ENCODE measurements around the gene GGN. TPM values are rescaled to one million over a fixed set of nuclear protein-coding genes. Genes with fewer than 3 reads are reported as not detected.
"Not testable (repeated sequence)": the region's sequence is repeated elsewhere in the genome, so short reads cannot be mapped to it uniquely, and the experiment has no call there.

GGN gene, protein sequence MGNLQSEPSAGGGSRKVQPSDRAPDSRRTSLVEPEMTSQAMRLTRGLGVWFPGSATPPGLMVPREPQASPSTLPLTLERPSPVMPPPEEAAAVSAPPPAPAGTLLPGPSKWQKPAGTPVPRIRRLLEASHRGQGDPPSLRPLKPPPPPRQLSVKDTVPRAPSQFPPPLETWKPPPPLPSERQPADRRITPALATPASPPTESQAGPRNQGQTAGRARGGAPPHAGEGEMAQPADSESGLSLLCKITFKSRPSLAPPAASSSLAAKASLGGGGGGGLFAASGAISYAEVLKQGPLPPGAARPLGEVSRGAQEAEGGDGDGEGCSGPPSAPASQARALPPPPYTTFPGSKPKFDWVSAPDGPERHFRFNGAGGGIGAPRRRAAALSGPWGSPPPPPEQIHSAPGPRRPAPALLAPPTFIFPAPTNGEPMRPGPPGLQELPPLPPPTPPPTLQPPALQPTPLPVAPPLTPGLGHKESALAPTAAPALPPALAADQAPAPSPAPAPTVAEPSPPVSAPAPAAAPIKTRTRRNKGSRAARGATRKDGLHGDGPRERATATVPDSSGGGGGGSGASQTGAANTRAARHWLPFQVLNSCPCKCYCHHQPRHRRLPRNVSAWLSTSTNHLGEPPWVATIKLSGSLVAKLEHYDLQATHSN
- under 1 TPM in 1 of 2 experiments, not detected in 1; 0.14 TPM for total RNA-seq

DNA sequence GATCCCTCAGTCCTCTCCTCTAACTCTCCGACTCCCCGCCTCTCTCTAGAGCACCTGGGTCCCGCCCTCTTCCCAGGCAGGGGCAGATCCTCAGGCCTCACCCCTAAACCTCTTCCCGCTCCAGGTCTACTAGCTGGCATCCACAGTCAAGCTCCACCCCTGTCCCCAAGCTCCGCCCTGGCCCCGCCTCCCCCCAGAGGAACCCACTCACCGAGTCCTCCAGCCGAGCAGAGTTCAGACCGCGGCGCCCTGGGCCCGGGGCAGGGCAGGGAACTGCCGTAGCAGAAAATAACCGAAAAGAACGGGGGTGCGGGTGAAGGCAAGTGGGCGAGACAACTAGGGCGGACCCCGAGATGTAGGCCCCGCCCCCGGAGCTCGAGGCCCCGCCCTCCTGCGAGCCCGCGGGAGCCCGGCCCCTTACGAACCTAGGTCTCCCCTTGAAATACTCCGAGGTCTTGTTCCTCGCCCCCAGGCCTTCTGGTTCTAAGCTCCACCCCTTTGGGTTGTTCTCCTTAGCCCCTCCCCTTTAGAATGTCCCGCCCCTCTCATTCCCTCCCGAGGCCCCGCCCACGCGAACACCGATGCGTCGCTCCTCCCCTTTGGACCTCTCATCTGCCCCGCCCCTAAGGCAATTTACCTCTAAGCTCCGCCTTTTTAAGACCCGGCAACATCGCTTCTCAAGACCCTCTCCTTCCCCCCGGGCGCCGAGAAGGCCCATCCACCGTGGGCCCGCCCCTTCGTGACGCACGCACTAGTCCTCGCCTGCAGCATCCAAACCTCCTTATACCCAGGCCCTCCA lies at the start of gene GGN:
Gene GGN (minus strand): TSS at position 485 of the 799 bp plus-strand sequence. CDS start 773 bp downstream, outside the sequence.
- Mint-ChIP-seq H3K9me3 (no peaks in the 10 kb centered on the region), H3K4me3 (peak within 1 kb of the TSS; percentile 80), H3K36me3 (peaks cover 26% of the 10 kb centered on the region), H3K4me1 (peaks cover 18% of the 10 kb centered on the region), H3K27me3 (peaks cover 51% of the 10 kb centered on the region), H3K27ac (no peak within 1 kb of the TSS)
- peak; percentile 77 for DNase-seq

- H3K36me3 Mint-ChIP-seq = no peaks in the 10 kb centered on the region
- H3K9me3 Mint-ChIP-seq = no peaks in the 10 kb centered on the region
- DNase-seq = no peak
- no peak overlapping the region for H3K4me3 Mint-ChIP-seq
- no peak overlapping the region for H3K27ac Mint-ChIP-seq
- H3K4me1 Mint-ChIP-seq = peaks cover 6% of the 10 kb centered on the region
- H3K27me3 Mint-ChIP-seq = peaks cover 52% of the 10 kb centered on the region
Measured at GRCh38 chr19:38437295-38437694, 49.5 kb upstream of the GGN start.

GRCh38 chr19:38434549-38435051 lies 46.8 kb upstream of the GGN start:
- peaks cover 45% of the 10 kb centered on the region for H3K27me3 Mint-ChIP-seq
- peaks cover 8% of the 10 kb centered on the region for H3K4me1 Mint-ChIP-seq
- H3K36me3 Mint-ChIP-seq = no peaks in the 10 kb centered on the region
- no peak for DNase-seq
- H3K9me3 Mint-ChIP-seq = no peaks in the 10 kb centered on the region
- H3K27ac Mint-ChIP-seq = no peak overlapping the region
- no peak overlapping the region for H3K4me3 Mint-ChIP-seq

DNA sequence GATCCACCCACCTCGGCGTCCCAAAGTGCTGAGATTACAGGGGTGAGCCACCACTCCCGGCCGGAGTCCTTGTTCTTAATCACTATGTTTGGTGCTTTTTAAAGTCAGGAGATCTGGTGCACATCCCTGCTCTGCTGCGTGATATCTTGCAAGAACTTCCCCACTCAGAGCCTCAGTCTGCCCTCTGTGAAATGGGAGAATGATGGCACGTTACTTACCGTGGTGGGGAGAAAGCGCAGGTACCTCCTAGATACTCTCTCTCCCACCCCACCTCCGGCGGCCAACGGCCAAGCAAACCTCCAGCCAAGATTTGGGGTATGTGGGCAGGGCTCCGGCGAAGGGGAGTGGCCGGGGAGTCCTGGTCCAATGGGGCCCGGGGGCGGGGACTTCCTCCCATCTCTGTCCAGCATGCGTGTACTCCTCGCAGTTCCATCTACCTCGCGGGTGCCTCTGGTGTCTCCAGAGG lies 45.5 kb upstream of the GGN start, which contains the start of gene RYR1:
Gene RYR1 (plus strand): TSS at position 424 of the 466 bp plus-strand sequence. CDS start 139 bp downstream, outside the sequence.
- peak; percentile 50 for DNase-seq
- H3K27me3 Mint-ChIP-seq = peaks cover 50% of the 10 kb centered on the region
- H3K4me1 Mint-ChIP-seq = peaks cover 16% of the 10 kb centered on the region
- H3K4me3 Mint-ChIP-seq = no peak within 1 kb of the TSS
- H3K9me3 Mint-ChIP-seq = no peaks in the 10 kb centered on the region
- H3K27ac Mint-ChIP-seq = no peak within 1 kb of the TSS
- no peaks in the 10 kb centered on the region for H3K36me3 Mint-ChIP-seq

- Mint-ChIP-seq H3K4me1 (peaks cover 21% of the 10 kb centered on the region), H3K4me3 (no peak overlapping the region), H3K36me3 (no peaks in the 10 kb centered on the region), H3K27ac (no peak overlapping the region), H3K9me3 (no peaks in the 10 kb centered on the region), H3K27me3 (peaks cover 47% of the 10 kb centered on the region)
- DNase-seq = no peak
Measured at GRCh38 chr19:38430931-38431330, 43.1 kb upstream of the GGN start.

GRCh38 chr19:38429811-38430156 lies 42.0 kb upstream of the GGN start:
- no peak for DNase-seq
- no peaks in the 10 kb centered on the region for H3K9me3 Mint-ChIP-seq
- H3K4me1 Mint-ChIP-seq = peaks cover 21% of the 10 kb centered on the region
- peaks cover 37% of the 10 kb centered on the region for H3K27me3 Mint-ChIP-seq
- no peaks in the 10 kb centered on the region for H3K36me3 Mint-ChIP-seq
- H3K4me3 Mint-ChIP-seq = no peak overlapping the region
- H3K27ac Mint-ChIP-seq = peak overlapping the region; percentile 86

GRCh38 chr19:38429055-38429810 lies 41.4 kb upstream of the GGN start:
- peaks cover 21% of the 10 kb centered on the region for H3K4me1 Mint-ChIP-seq
- no peak overlapping the region for H3K4me3 Mint-ChIP-seq

GRCh38 chr19:38427035-38427677 lies 39.3 kb upstream of the GGN start:
- not testable (repeated sequence) for H3K27ac Mint-ChIP-seq, H3K36me3 Mint-ChIP-seq, DNase-seq, H3K4me3 Mint-ChIP-seq, H3K9me3 Mint-ChIP-seq
- H3K27me3 Mint-ChIP-seq = peaks cover 19% of the 10 kb centered on the region
- peaks cover 15% of the 10 kb centered on the region for H3K4me1 Mint-ChIP-seq

More at GRCh38 chr19:38429055-38429810, 41.4 kb upstream of the GGN start:
- H3K27ac Mint-ChIP-seq = peak overlapping the region; percentile 86
- peaks cover 34% of the 10 kb centered on the region for H3K27me3 Mint-ChIP-seq
- H3K9me3 Mint-ChIP-seq = no peaks in the 10 kb centered on the region
- no peaks in the 10 kb centered on the region for H3K36me3 Mint-ChIP-seq
- peak; percentile 29 for DNase-seq

DNA sequence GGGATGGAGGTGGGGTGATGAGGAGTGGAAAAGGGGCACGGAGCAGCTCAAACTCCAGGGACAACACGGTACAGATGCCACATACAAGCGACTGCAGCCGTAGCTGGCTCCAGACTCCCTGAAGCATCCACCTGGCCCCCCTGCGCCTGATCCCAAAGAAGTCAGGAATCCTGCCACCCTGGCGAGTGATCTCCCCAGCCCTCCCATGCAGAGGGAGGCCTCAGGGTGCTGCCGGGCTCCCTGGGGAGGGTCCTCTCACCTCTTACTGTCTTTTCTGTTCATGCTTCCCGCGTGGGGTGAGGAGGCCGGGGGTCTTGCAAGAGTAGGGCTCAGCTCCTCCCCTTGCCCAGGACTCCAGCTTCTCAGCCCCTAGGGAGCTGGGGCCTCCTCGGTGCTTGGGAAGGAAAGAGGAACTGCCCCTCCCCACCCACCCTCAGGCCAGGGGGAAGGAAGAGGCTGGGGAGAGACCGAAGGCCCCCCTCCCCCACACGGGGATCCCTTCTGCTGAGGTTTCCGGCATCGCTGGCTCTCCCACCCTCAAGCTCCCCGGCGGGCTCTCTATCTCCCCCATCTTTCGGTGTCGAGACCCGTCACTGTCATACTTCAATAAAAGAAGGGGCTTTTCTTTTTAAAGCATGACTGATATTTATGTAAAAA lies 38.1 kb upstream of the GGN start, which contains the start of gene RASGRP4:
Gene RASGRP4 (minus strand): TSS at position 410 of the 657 bp plus-strand sequence. CDS start 128 bp downstream, at position 282.
- no peaks in the 10 kb centered on the region for H3K9me3 Mint-ChIP-seq
- no peak within 1 kb of the TSS for H3K4me3 Mint-ChIP-seq
- H3K4me1 Mint-ChIP-seq = peaks cover 15% of the 10 kb centered on the region
- H3K27ac Mint-ChIP-seq = peak within 1 kb of the TSS; percentile 68
- peak; percentile 38 for DNase-seq
- peaks cover 19% of the 10 kb centered on the region for H3K27me3 Mint-ChIP-seq
- no peaks in the 10 kb centered on the region for H3K36me3 Mint-ChIP-seq

DNA sequence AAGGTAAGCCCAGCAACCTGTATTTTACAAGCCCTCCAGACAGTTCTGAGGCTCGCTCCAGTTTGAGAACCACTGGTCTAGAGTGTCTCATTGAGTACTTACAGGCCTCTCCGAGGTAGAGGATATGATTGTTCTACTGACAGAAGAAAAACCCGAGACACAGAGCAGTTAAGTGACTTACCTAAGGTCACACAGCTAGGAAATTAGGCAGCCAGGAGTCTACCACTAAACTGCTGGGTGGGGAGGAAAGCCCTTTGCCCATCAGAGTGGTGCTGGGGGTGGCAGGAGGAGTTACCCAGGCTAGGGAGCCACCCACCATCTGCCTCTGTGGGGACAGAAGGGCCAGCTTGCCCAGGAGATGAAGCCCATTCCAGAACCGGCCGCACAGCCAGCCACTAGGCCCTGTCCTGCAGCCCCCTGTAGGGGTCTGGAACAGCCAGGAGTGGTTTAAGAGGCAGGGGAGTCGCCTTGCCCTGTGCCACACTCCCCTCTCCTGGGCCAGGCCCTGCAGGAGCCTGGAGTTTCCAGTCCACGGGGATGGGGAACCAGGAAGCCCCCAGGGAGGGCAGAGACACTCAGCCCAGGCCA lies 37.5 kb upstream of the GGN start:
- no peaks in the 10 kb centered on the region for H3K9me3 Mint-ChIP-seq
- no peak for DNase-seq
- H3K27ac Mint-ChIP-seq = peak overlapping the region; percentile 68
- H3K27me3 Mint-ChIP-seq = peaks cover 19% of the 10 kb centered on the region
- H3K4me3 Mint-ChIP-seq = no peak overlapping the region
- H3K36me3 Mint-ChIP-seq = no peaks in the 10 kb centered on the region
- peaks cover 15% of the 10 kb centered on the region for H3K4me1 Mint-ChIP-seq

DNA sequence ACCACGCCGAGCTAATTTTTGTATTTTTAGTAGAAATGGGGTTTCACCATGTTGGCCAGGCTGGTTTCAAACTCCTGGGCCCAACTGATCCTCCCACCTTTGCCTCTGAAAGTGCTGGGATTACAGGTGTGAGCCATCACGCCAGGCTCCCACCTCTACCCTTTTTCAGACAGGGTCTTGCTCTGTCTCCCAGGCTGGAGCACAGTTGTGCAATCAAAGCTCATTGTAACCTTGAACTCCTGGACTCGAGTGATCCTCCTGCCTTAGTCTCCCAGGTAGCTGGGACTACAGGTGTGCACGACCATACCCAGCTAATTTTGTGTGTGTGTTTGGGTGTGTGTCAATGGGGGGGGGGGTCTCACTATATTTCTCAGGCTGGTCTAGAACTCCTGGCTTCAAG lies 36.4 kb upstream of the GGN start:
- Mint-ChIP-seq H3K9me3 (no peaks in the 10 kb centered on the region), H3K4me1 (peaks cover 10% of the 10 kb centered on the region), H3K27me3 (peaks cover 19% of the 10 kb centered on the region), H3K36me3 (no peaks in the 10 kb centered on the region), H3K27ac (no peak overlapping the region), H3K4me3 (no peak overlapping the region)
- DNase-seq = no peak

DNA sequence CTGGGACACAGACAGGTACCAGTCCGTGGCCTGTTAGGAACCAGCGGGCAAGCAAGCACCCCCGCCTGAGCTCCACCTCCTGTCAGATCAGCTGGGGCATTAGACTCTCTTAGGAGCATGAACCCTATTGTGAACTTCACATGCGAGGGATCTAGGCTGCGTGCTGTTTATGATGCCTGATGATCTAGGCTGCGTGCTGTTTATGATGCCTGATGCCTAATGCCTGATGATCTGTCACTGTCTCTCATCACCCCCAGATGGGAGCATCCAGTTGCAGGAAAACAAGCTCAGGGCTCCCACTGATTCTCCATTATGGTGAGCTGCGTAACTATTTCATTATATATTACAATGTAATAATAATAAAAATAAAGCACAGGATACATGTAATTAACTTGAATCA lies 34.6 kb upstream of the GGN start:
- H3K9me3 Mint-ChIP-seq = no peaks in the 10 kb centered on the region
- no peak for DNase-seq
- H3K4me1 Mint-ChIP-seq = peaks cover 14% of the 10 kb centered on the region
- H3K36me3 Mint-ChIP-seq = no peaks in the 10 kb centered on the region
- no peak overlapping the region for H3K27ac Mint-ChIP-seq
- H3K4me3 Mint-ChIP-seq = no peak overlapping the region
- H3K27me3 Mint-ChIP-seq = peaks cover 10% of the 10 kb centered on the region

GRCh38 chr19:38421856-38422255 lies 34.0 kb upstream of the GGN start:
- Mint-ChIP-seq H3K27ac (no peak overlapping the region), H3K4me1 (peaks cover 19% of the 10 kb centered on the region), H3K4me3 (no peak overlapping the region), H3K9me3 (no peaks in the 10 kb centered on the region), H3K27me3 (peaks cover 11% of the 10 kb centered on the region), H3K36me3 (no peaks in the 10 kb centered on the region)
- DNase-seq = no peak
